Vagina (tissue), 2 donors: Measurements from ENCODE around the gene COA5. TPM values are rescaled to one million over a fixed set of nuclear protein-coding genes. Genes with fewer than 3 reads are reported as not detected.
A peak's percentile ranks its signal among the peaks of the same experiment; 100 is the strongest.

Experiments
- DNase-seq, 2 donors: peaks; one replicate each; pipeline ENCODE4 v3.0.0-alpha.2; 2017; ENCODE audit errors: extremely low spot score in 2 of 2
- H3K27ac ChIP-seq: fragments of 200-600 bp; sonication (generic); one replicate; pipeline ENCODE4 v1.5.1; 2019
- H3K27me3 ChIP-seq: fragments of 200-600 bp; sonication (generic); one replicate; pipeline ENCODE4 v1.5.1; 2019
- H3K36me3 ChIP-seq, 2 donors: fragments of 200-600 bp; sonication (generic); one replicate each; pipeline ENCODE4 v1.5.1; 2017 to 2019
- H3K4me1 ChIP-seq: fragments of 200-600 bp; sonication (generic); one replicate; pipeline ENCODE4 v1.5.1; 2019
- H3K4me3 ChIP-seq, 2 donors: fragments of 200-600 bp; sonication (generic); 1 replicate in 1 of 2; 2 replicates in 1 of 2; pipeline ENCODE4 v1.5.1; 2016 to 2019
- H3K9me3 ChIP-seq: fragments of 200-600 bp; sonication (generic); one replicate; pipeline ENCODE4 v1.5.1; 2019
- POLR2A ChIP-seq, 2 donors: fragments of 450-650 bp; IDR thresholded peaks; one replicate each; pipeline ENCODE4 v1.6.1; 2017; ENCODE audit warnings: antibody characterized with exemption in 2 of 2, mild to moderate bottlenecking in 2 of 2, moderate library complexity in 2 of 2
- POLR2AphosphoS5 ChIP-seq, 2 donors: sonication (generic); formaldehyde crosslinking; IDR thresholded peaks; one replicate each; pipeline ENCODE4 v1.9.0; 2017; ENCODE audit warnings: antibody characterized with exemption in 2 of 2, mild to moderate bottlenecking in 2 of 2, low read depth in 1 of 2; ENCODE audit not compliant: insufficient read depth in 1 of 2
- intact Hi-C: fragments of 100-400 bp; cut with DNase I; formaldehyde crosslinking; loops from one replicate; pipeline ENCODE4 v1.15.1; 2023
- total RNA-seq: library from RNA; depleted of rRNA; stranded (reverse); fragments of >200 nt; gene quantifications from one replicate; pipeline ENCODE4 v1.2.3, GENCODE V29; 2016
- TF ChIP-seq, protein P1 (sequence below), 3 experiments: fragments of 450-650 bp in 2 of 3; fragments of 200-600 bp in 1 of 3; sonication (generic) in 1 of 3; IDR thresholded peaks; one replicate each; pipeline ENCODE4 v1.5.1; 2017 to 2019; ENCODE audit warnings: antibody characterized with exemption in 3 of 3, mild to moderate bottlenecking in 2 of 3, moderate library complexity in 2 of 3

The COA5 gene
- total RNA-seq, 1 donor from 2014 or later = 24.1 TPM

DNA sequence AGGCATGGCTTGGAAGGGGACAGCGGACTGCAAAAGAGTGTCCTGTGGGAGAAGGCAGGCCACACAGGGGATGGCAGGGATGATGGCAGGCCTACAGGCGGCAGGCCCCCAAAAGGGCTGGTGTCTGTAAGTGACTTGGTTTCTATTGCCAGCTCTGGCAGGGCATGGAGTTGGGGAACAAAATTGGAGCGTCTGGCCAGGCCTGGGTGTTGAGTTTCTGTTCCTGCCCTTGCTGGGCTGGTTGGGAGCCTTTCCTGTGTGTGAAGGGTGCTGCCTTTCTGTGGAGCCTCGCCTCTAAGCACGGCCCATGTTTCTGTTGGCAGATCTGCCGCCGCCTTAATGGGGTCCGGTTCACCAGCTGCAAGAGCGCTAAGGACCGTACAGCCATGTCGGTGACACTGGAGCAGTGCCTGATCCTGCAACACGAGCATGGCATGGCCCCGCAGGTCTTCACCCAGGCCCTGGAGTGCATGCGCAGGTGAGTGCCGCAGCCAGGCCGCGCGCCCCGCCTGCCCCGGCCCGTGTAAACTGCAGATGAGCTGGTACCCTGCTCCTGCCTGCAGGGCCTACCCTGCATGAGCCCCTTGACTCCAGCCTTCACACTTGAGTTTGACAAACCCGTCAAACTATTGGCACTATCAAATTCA, 31.5 kb downstream of the COA5 start:
- intact Hi-C loops = no loop called here

DNA sequence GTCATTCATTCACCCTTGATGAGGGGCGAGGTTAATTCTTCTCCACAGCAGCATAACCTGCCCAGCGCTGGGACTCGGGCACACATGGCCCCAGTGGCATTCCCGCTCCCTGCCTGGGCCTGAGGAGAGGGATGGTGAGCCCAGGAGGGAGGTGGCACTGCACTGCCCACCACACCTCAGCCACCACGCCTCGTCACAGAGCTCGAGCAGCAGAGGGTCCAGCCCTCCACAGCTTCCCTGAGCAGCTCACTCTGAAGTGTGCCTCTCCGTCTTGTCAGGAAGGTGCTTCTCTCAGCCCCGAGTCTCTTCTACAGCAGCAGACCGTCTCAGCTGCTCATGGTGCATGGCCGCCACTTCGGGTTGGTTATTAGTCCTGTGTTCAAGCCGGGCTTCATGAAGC, 34.9 kb downstream of the COA5 start:
- Histone ChIP-seq H3K36me3 (peaks cover 0 to 24% of the 10 kb centered on the region in 2 donors), H3K9me3 (no peaks in the 10 kb centered on the region), H3K27me3 (no peaks in the 10 kb centered on the region), H3K4me1 (no peaks in the 10 kb centered on the region), H3K27ac (no peak overlapping the region), H3K4me3 (no peak overlapping the region)
- intact Hi-C loops = no loop called here
- TF ChIP-seq, protein P1, sequence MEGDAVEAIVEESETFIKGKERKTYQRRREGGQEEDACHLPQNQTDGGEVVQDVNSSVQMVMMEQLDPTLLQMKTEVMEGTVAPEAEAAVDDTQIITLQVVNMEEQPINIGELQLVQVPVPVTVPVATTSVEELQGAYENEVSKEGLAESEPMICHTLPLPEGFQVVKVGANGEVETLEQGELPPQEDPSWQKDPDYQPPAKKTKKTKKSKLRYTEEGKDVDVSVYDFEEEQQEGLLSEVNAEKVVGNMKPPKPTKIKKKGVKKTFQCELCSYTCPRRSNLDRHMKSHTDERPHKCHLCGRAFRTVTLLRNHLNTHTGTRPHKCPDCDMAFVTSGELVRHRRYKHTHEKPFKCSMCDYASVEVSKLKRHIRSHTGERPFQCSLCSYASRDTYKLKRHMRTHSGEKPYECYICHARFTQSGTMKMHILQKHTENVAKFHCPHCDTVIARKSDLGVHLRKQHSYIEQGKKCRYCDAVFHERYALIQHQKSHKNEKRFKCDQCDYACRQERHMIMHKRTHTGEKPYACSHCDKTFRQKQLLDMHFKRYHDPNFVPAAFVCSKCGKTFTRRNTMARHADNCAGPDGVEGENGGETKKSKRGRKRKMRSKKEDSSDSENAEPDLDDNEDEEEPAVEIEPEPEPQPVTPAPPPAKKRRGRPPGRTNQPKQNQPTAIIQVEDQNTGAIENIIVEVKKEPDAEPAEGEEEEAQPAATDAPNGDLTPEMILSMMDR (IDR thresholded peaks at IDR 0.05) = no peak
- TF ChIP-seq POLR2AphosphoS5 (IDR thresholded peaks at IDR 0.05; ENCODE audit: insufficient read depth in 1 of 2, low read depth in 1 of 2) = no peak
- no peak for TF ChIP-seq POLR2A (IDR thresholded peaks at IDR 0.05)
- DNase-seq = no peak

More for the DNA sequence above, 31.5 kb downstream of the COA5 start:
- DNase-seq = peak in 1 of 2 donors; percentile 75
- Histone ChIP-seq H3K4me3 (no peak overlapping the region), H3K27ac (no peak overlapping the region), H3K27me3 (no peaks in the 10 kb centered on the region), H3K4me1 (no peaks in the 10 kb centered on the region), H3K9me3 (no peaks in the 10 kb centered on the region), H3K36me3 (peaks cover 0 to 32% of the 10 kb centered on the region in 2 donors)
- TF ChIP-seq POLR2AphosphoS5 (IDR thresholded peaks at IDR 0.05; ENCODE audit: insufficient read depth in 1 of 2, low read depth in 1 of 2) = no peak
- TF ChIP-seq, protein P1 (IDR thresholded peaks at IDR 0.05) = no peak
- TF ChIP-seq POLR2A (IDR thresholded peaks at IDR 0.05) = no peak

- Histone ChIP-seq H3K9me3 (no peaks in the 10 kb centered on the region), H3K27me3 (no peaks in the 10 kb centered on the region), H3K4me1 (no peaks in the 10 kb centered on the region), H3K27ac (no peak overlapping the region), H3K4me3 (no peak overlapping the region), H3K36me3 (peaks cover 0 to 23% of the 10 kb centered on the region in 2 donors)
- intact Hi-C loops = no loop called here
- no peak for DNase-seq
- TF ChIP-seq, protein P1 (IDR thresholded peaks at IDR 0.05) = no peak
- TF ChIP-seq POLR2AphosphoS5 (IDR thresholded peaks at IDR 0.05; ENCODE audit: insufficient read depth in 1 of 2, low read depth in 1 of 2) (no peak), POLR2A (IDR thresholded peaks at IDR 0.05) (no peak)
Measured at GRCh38 chr2:98572676-98573075, 35.6 kb downstream of the COA5 start.

DNA sequence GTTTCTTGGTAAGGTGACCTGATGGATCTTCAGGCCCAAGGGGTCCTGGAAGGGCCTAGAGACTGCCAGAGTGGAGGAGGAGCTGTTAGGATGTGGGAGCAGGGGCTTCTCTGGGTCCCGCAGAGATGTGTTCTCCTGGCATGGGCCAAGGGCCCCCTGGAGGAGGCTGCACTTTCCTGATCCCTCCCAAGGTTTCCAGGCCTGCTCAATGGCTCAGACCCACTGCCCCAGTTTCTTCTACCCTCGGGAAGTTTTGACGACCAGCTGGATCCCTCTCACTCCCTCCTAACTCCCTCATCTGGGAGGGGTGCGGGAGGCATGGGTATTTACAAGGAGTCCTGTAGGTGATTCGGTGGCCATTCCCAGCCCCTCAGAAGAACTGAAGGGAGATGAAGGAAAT, 36.1 kb downstream of the COA5 start:
- Histone ChIP-seq H3K36me3 (peaks cover 0 to 19% of the 10 kb centered on the region in 2 donors), H3K27ac (no peak overlapping the region), H3K9me3 (no peaks in the 10 kb centered on the region), H3K27me3 (no peaks in the 10 kb centered on the region), H3K4me1 (no peaks in the 10 kb centered on the region), H3K4me3 (no peak overlapping the region)
- TF ChIP-seq, protein P1 (IDR thresholded peaks at IDR 0.05) = no peak
- TF ChIP-seq POLR2AphosphoS5 (IDR thresholded peaks at IDR 0.05; ENCODE audit: insufficient read depth in 1 of 2, low read depth in 1 of 2) (no peak), POLR2A (IDR thresholded peaks at IDR 0.05) (no peak)
- intact Hi-C loops = no loop called here
- DNase-seq = no peak

DNA sequence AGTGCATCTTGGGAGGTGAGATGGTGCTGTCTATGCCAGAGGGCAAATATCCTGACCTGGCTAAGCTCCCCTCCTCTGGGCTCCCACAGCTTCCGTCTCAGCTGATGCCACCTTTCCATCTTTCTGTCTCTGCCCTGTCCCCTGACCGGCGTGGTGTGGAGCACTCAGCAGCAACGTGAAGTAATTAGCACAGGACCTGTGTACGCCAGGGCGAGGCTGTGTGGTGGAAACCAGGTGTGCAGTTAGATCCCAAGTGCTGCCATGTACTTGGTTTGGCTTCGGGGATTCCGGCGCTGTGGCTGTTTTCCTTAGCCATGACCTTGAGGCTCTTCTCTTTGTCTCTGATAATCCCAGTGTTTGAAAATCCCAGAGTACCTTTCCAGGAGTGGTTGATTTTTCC, 36.5 kb downstream of the COA5 start:
- no peaks in the 10 kb centered on the region for H3K4me1 ChIP-seq
- no peak overlapping the region for H3K4me3 ChIP-seq
- H3K36me3 ChIP-seq = peaks cover 0 to 15% of the 10 kb centered on the region in 2 donors
- no peak for DNase-seq
- intact Hi-C loops = no loop called here
- no peaks in the 10 kb centered on the region for H3K27me3 ChIP-seq
- no peak for TF ChIP-seq POLR2A (IDR thresholded peaks at IDR 0.05)
- no peaks in the 10 kb centered on the region for H3K9me3 ChIP-seq
- H3K27ac ChIP-seq = no peak overlapping the region
